Body of pancreas (tissue), 4 donors: ENCODE data around the gene KCNK13. TPM values are rescaled to one million over a fixed set of nuclear protein-coding genes. Genes with fewer than 3 reads are reported as not detected.

Source experiments
- ATAC-seq: fragments of 150-250 bp; one replicate; pipeline ENCODE4 v1.9.1; 2016
- DNase-seq, 4 donors: peaks; one replicate each; pipeline ENCODE4 v3.0.0-alpha.2; 2019
- H3K27ac ChIP-seq, 4 donors: fragments of 200-600 bp; sonication (generic); 1 replicate in 3 of 4; 2 replicates in 1 of 4; pipeline versions ENCODE4 v1.5.1 to v1.6.1; 2016 to 2019; ENCODE audit warnings: mild to moderate bottlenecking in 1 of 4, mixed read lengths in 1 of 4, moderate library complexity in 1 of 4
- H3K27me3 ChIP-seq, 2 donors: fragments of 200-600 bp; sonication (generic); one replicate each; pipeline ENCODE4 v1.6.0; 2016; ENCODE audit warnings: mild to moderate bottlenecking in 1 of 2
- H3K36me3 ChIP-seq, 2 donors: fragments of 200-600 bp; sonication (generic); replicated peaks in 1 of 2; 2 replicates each; pipeline ENCODE4 v1.5.1; 2016; ENCODE audit warnings: low read depth in 2 of 2; ENCODE audit not compliant: insufficient read depth in 1 of 2
- H3K4me1 ChIP-seq: fragments of 200-600 bp; sonication (generic); one replicate; pipeline ENCODE4 v1.6.0; 2016
- H3K4me3 ChIP-seq, 2 donors: fragments of 200-600 bp; sonication (generic); 1 replicate in 1 of 2; 2 replicates in 1 of 2; pipeline ENCODE4 v1.5.1; 2016 to 2019
- H3K9me3 ChIP-seq, 3 donors: fragments of 200-600 bp; sonication (generic); 1 replicate in 2 of 3; 2 replicates in 1 of 3; pipeline ENCODE4 v1.5.1; 2016
- CTCF ChIP-seq, 7 experiments: fragments of 450-650 bp in 4 of 7; fragments of 200-600 bp in 3 of 7; sonication (generic) in 3 of 7; IDR thresholded peaks; one replicate each; pipeline ENCODE4 v1.5.1; 2016 to 2019; ENCODE audit warnings: antibody characterized with exemption in 7 of 7
- POLR2A ChIP-seq, 3 donors: fragments of 450-650 bp; IDR thresholded peaks; one replicate each; pipeline ENCODE4 v1.6.1; 2016; ENCODE audit warnings: antibody characterized with exemption in 3 of 3, mild to moderate bottlenecking in 2 of 3
- WGBS, 2 donors: methylation state at CpG; one replicate each; pipeline ENCODE4 v1.1.5; 2017; 5-methylcytosine and 5-hydroxymethylcytosine counted together
- intact Hi-C: fragments of 100-400 bp; cut with DNase I; formaldehyde crosslinking; loops from one replicate; pipeline ENCODE4 v1.15.1; 2023
- total RNA-seq, 2 donors: library from RNA; depleted of rRNA; stranded (reverse); fragments of >200 nt; gene quantifications; one replicate each; pipeline ENCODE4 v1.1.0, GENCODE V29; 2016

The KCNK13 gene
- total RNA-seq, 2 donors from 2014 or later, result 0.26 TPM; not detected in 1

GRCh38 chr14:90179809-90180779, 118.3 kb downstream of the KCNK13 start:
- Histone ChIP-seq H3K27ac (no peak overlapping the region), H3K36me3 (no peaks in the 10 kb centered on the region), H3K4me3 (no peak overlapping the region), H3K27me3 (no peaks in the 10 kb centered on the region), H3K4me1 (no peaks in the 10 kb centered on the region), H3K9me3 (no peaks in the 10 kb centered on the region)
- DNase-seq (no peak), ATAC-seq (no peak)
- TF ChIP-seq CTCF (IDR thresholded peaks at IDR 0.05) (no peak), POLR2A (IDR thresholded peaks at IDR 0.05) (no peak)
- intact Hi-C loops, result no loop called here
- WGBS, 2 donors, result 68 to 75% methylated on average over 4 of the region's 4 CpGs

DNA sequence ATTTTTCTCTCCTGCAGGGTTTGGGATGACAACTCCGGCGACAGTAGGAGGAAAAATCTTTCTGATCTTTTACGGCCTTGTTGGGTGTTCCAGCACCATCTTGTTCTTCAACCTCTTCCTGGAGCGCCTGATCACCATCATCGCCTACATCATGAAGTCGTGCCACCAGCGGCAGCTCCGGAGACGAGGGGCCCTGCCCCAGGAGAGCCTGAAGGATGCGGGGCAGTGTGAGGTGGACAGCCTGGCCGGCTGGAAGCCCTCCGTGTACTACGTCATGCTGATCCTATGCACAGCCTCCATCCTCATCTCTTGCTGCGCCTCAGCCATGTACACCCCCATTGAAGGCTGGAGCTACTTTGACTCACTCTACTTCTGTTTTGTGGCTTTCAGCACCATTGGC, 122.3 kb downstream of the KCNK13 start:
- H3K4me1 ChIP-seq, result no peaks in the 10 kb centered on the region
- no peak for ATAC-seq
- no peak overlapping the region for H3K4me3 ChIP-seq
- no peak for TF ChIP-seq POLR2A (IDR thresholded peaks at IDR 0.05)
- no peak for TF ChIP-seq CTCF (IDR thresholded peaks at IDR 0.05)
- H3K27me3 ChIP-seq, result no peaks in the 10 kb centered on the region
- H3K9me3 ChIP-seq, result no peaks in the 10 kb centered on the region
- intact Hi-C loops, result no loop called here
- H3K36me3 ChIP-seq, result no peaks in the 10 kb centered on the region
- H3K27ac ChIP-seq, result no peak overlapping the region
- WGBS, 2 donors, result 83% methylated on average over 14 of the region's 14 CpGs
- DNase-seq, result no peak

- 82 to 85% methylated on average over 23 of the region's 23 CpGs for WGBS, 2 donors
- no peak for ATAC-seq
- intact Hi-C loops, result no loop called here
- Histone ChIP-seq H3K4me1 (no peaks in the 10 kb centered on the region), H3K4me3 (no peak overlapping the region), H3K27ac (no peak overlapping the region), H3K9me3 (no peaks in the 10 kb centered on the region), H3K36me3 (no peaks in the 10 kb centered on the region), H3K27me3 (no peaks in the 10 kb centered on the region)
- TF ChIP-seq CTCF (IDR thresholded peaks at IDR 0.05) (no peak), POLR2A (IDR thresholded peaks at IDR 0.05) (no peak)
- no peak for DNase-seq
These were observed 122.9 kb downstream of the KCNK13 start for GRCh38 chr14:90184571-90185266.

- no peak for ATAC-seq
- DNase-seq, result no peak
- H3K9me3 ChIP-seq, result no peaks in the 10 kb centered on the region
- H3K27ac ChIP-seq, result no peak overlapping the region
- intact Hi-C loops, result no loop called here
- H3K4me1 ChIP-seq, result no peaks in the 10 kb centered on the region
- no peaks in the 10 kb centered on the region for H3K27me3 ChIP-seq
- no peaks in the 10 kb centered on the region for H3K36me3 ChIP-seq
- no peak for TF ChIP-seq POLR2A (IDR thresholded peaks at IDR 0.05)
- no peak for TF ChIP-seq CTCF (IDR thresholded peaks at IDR 0.05)
- 76 to 82% methylated on average over 2 of the region's 2 CpGs for WGBS, 2 donors
- no peak overlapping the region for H3K4me3 ChIP-seq
These were observed 126.8 kb downstream of the KCNK13 start for GRCh38 chr14:90188588-90188987.
